ENCODE data around the gene AIF1L. TPM values are rescaled to one million over a fixed set of nuclear protein-coding genes. Genes with fewer than 3 reads are reported as not detected.

The AIF1L gene
- total RNA-seq, 2 donors from 2014 or later: 4.9 to 11.5 TPM

- Histone ChIP-seq H3K27ac (no peak overlapping the region), H3K4me1 (no peaks in the 10 kb centered on the region), H3K27me3 (no peaks in the 10 kb centered on the region), H3K9me3 (no peaks in the 10 kb centered on the region), H3K4me3 (no peak overlapping the region), H3K36me3 (replicated peaks in 1 of 2; ENCODE audit: insufficient read depth in 1 of 2, low read depth in 2 of 2) (no peaks in the 10 kb centered on the region)
- DNase-seq (no peak), ATAC-seq (no peak)
- intact Hi-C loops (cut with DNase I): no loop called here
- no peak for TF ChIP-seq POLR2A (IDR thresholded peaks at IDR 0.05)
- TF ChIP-seq, protein P1, sequence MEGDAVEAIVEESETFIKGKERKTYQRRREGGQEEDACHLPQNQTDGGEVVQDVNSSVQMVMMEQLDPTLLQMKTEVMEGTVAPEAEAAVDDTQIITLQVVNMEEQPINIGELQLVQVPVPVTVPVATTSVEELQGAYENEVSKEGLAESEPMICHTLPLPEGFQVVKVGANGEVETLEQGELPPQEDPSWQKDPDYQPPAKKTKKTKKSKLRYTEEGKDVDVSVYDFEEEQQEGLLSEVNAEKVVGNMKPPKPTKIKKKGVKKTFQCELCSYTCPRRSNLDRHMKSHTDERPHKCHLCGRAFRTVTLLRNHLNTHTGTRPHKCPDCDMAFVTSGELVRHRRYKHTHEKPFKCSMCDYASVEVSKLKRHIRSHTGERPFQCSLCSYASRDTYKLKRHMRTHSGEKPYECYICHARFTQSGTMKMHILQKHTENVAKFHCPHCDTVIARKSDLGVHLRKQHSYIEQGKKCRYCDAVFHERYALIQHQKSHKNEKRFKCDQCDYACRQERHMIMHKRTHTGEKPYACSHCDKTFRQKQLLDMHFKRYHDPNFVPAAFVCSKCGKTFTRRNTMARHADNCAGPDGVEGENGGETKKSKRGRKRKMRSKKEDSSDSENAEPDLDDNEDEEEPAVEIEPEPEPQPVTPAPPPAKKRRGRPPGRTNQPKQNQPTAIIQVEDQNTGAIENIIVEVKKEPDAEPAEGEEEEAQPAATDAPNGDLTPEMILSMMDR (IDR thresholded peaks at IDR 0.05): no peak
- WGBS, 2 donors: 55% methylated on average over 9 of the region's 9 CpGs; no CpG with 5 or more reads in 1 of the 2 donors
Measured at GRCh38 chr9:131067625-131068024, 28.7 kb upstream of the AIF1L start.

- no peaks in the 10 kb centered on the region for H3K27me3 ChIP-seq
- H3K4me3 ChIP-seq: no peak overlapping the region
- no peaks in the 10 kb centered on the region for H3K36me3 ChIP-seq (replicated peaks in 1 of 2; ENCODE audit: insufficient read depth in 1 of 2, low read depth in 2 of 2)
- no peaks in the 10 kb centered on the region for H3K4me1 ChIP-seq
- WGBS, 2 donors: 52 to 58% methylated on average over 9 to 13 of the region's 14 CpGs
- DNase-seq (no peak), ATAC-seq (no peak)
- H3K9me3 ChIP-seq: no peaks in the 10 kb centered on the region
- H3K27ac ChIP-seq: no peak overlapping the region
- TF ChIP-seq POLR2A (IDR thresholded peaks at IDR 0.05): no peak
- TF ChIP-seq, protein P1 (IDR thresholded peaks at IDR 0.05): no peak
- intact Hi-C loops (cut with DNase I): no loop called here
Measured at GRCh38 chr9:131068076-131068816, 28.1 kb upstream of the AIF1L start.

DNA sequence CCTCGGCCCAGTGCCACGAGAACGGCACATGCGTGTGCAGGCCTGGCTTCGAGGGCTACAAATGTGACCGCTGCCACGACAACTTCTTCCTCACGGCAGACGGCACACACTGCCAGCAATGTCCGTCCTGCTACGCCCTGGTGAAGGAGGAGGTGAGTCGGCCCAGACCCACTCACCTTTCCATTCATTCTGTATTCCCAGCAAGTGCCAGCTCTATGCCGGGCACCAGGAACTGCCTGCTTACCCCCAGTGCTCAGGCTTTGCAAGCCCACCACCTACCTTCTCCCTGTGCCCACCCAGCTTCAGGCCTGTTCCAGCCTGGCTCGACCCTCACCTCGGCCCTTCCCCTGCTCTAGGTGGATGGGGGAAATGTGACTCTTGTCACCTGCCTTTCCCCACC, 26.6 kb upstream of the AIF1L start:
- TF ChIP-seq, protein P1 (IDR thresholded peaks at IDR 0.05): no peak
- no peak for TF ChIP-seq POLR2A (IDR thresholded peaks at IDR 0.05)
- 65 to 78% methylated on average over 10 to 14 of the region's 15 CpGs for WGBS, 2 donors

DNA sequence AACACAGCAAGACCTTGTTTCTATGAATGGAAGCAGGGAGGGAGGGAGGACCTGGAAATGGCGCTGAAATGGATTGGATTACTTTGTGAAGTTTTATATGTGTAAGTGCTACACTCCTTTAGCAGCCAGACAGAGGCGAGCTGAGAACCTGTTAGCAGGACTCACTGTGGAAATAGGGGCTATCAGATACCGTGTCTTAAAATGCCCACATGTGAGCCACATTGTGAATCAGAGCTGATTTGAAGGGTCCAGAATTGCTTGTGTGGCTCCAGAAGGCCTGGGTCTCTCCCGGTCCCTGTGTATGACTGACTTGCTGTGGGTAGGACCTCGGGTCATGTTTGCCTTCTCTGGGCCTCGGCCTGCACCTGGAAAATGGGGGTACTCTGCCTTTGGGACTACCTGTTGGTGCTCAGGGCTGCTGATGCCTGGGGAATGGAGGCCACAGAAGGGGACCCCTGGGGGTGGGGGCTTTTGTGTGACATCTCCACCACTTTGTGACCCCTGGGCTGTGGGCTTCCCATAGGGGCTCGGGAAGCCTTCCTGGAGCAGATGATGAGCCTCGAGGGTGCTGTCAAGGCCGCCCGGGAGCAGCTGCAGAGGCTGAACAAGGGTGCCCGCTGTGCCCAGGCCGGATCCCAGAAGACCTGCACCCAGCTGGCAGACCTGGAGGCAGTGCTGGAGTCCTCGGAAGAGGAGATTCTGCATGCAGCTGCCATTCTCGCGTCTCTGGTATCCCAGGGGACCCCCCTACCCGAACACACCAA, 24.0 kb upstream of the AIF1L start:
- DNase-seq (no peak), ATAC-seq (no peak)
- Histone ChIP-seq H3K9me3 (no peaks in the 10 kb centered on the region), H3K27ac (no peak overlapping the region), H3K4me3 (no peak overlapping the region), H3K36me3 (replicated peaks in 1 of 2; ENCODE audit: insufficient read depth in 1 of 2, low read depth in 2 of 2) (no peaks in the 10 kb centered on the region), H3K4me1 (no peaks in the 10 kb centered on the region), H3K27me3 (no peaks in the 10 kb centered on the region)
- TF ChIP-seq, protein P1 (IDR thresholded peaks at IDR 0.05): no peak
- no peak for TF ChIP-seq POLR2A (IDR thresholded peaks at IDR 0.05)
- intact Hi-C loops (cut with DNase I): no loop called here
- 73 to 76% methylated on average over 11 to 16 of the region's 16 CpGs for WGBS, 2 donors

More for the DNA sequence above, 26.6 kb upstream of the AIF1L start:
- Histone ChIP-seq H3K4me3 (no peak overlapping the region), H3K9me3 (no peaks in the 10 kb centered on the region), H3K36me3 (replicated peaks in 1 of 2; ENCODE audit: insufficient read depth in 1 of 2, low read depth in 2 of 2) (no peaks in the 10 kb centered on the region), H3K27me3 (no peaks in the 10 kb centered on the region), H3K27ac (no peak overlapping the region), H3K4me1 (no peaks in the 10 kb centered on the region)
- intact Hi-C loops (cut with DNase I): no loop called here
- ATAC-seq (no peak), DNase-seq (no peak)
